Measurements from ENCODE around the gene LRRC10.
"Not testable (repeated sequence)": the region's sequence is repeated elsewhere in the genome, so short reads cannot be mapped to it uniquely, and the experiment has no call there.

Gene LRRC10

GRCh38 chr12:69616025-69616424, 5.3 kb upstream of the LRRC10 start:
- DNase-seq: no peak

GRCh38 chr12:69613351-69613750, 2.6 kb upstream of the LRRC10 start:
- DNase-seq: no peak

GRCh38 chr12:69610126-69610525, 581 bp downstream of the LRRC10 start:
- no peak for DNase-seq

GRCh38 chr12:69608114-69608513, 2.6 kb downstream of the LRRC10 start:
- no peak for DNase-seq

GRCh38 chr12:69604275-69604674, 6.4 kb downstream of the LRRC10 start:
- not testable (repeated sequence) for DNase-seq

GRCh38 chr12:69603556-69603955, 7.2 kb downstream of the LRRC10 start:
- DNase-seq: not testable (repeated sequence)

GRCh38 chr12:69602954-69603353, 7.8 kb downstream of the LRRC10 start:
- no peak for DNase-seq

GRCh38 chr12:69601962-69602685, 8.6 kb downstream of the LRRC10 start:
- no peak for DNase-seq

- DNase-seq: no peak
These were observed 9.9 kb downstream of the LRRC10 start for GRCh38 chr12:69600804-69601203.

GRCh38 chr12:69598174-69598753, 12.4 kb downstream of the LRRC10 start:
- DNase-seq: no peak

- no peak for DNase-seq
These were observed 15.0 kb downstream of the LRRC10 start for GRCh38 chr12:69595689-69596088.

GRCh38 chr12:69589082-69589481, 21.6 kb downstream of the LRRC10 start:
- DNase-seq: no peak

- no peak for DNase-seq
These were observed 22.2 kb downstream of the LRRC10 start for GRCh38 chr12:69588527-69588926.

- peak; percentile 96 for DNase-seq
These were observed 25.3 kb downstream of the LRRC10 start, which contains the start of gene CCT2 for GRCh38 chr12:69585189-69586062. CCT2 (plus strand) TSS chr12:69585459; CDS start chr12:69585522, 63 bp downstream.

GRCh38 chr12:69583203-69583602, 27.5 kb downstream of the LRRC10 start:
- DNase-seq: no peak

GRCh38 chr12:69580074-69580473, 30.6 kb downstream of the LRRC10 start:
- no peak for DNase-seq

GRCh38 chr12:69579029-69579428, 31.7 kb downstream of the LRRC10 start:
- DNase-seq: no peak

GRCh38 chr12:69578283-69578682, 32.4 kb downstream of the LRRC10 start:
- DNase-seq: no peak

- no peak for DNase-seq
These were observed 35.4 kb downstream of the LRRC10 start for GRCh38 chr12:69575346-69575745.

GRCh38 chr12:69570545-69571399, 39.9 kb downstream of the LRRC10 start:
- DNase-seq: peak; percentile 66

- DNase-seq: no peak
These were observed 40.6 kb downstream of the LRRC10 start for GRCh38 chr12:69570000-69570516.

GRCh38 chr12:69569236-69569635, 41.5 kb downstream of the LRRC10 start:
- DNase-seq: no peak
